Vagina (tissue), 2 donors: ENCODE results near the gene VSTM4. TPM values are rescaled to one million over a fixed set of nuclear protein-coding genes. Genes with fewer than 3 reads are reported as not detected.

Experiments used
- DNase-seq, 2 donors: peaks; one replicate each; pipeline ENCODE4 v3.0.0-alpha.2; 2017; ENCODE audit errors: extremely low spot score in 2 of 2
- H3K27ac ChIP-seq: fragments of 200-600 bp; sonication (generic); one replicate; pipeline ENCODE4 v1.5.1; 2019
- H3K27me3 ChIP-seq: fragments of 200-600 bp; sonication (generic); one replicate; pipeline ENCODE4 v1.5.1; 2019
- H3K36me3 ChIP-seq, 2 donors: fragments of 200-600 bp; sonication (generic); one replicate each; pipeline ENCODE4 v1.5.1; 2017 to 2019
- H3K4me1 ChIP-seq: fragments of 200-600 bp; sonication (generic); one replicate; pipeline ENCODE4 v1.5.1; 2019
- H3K4me3 ChIP-seq, 2 donors: fragments of 200-600 bp; sonication (generic); 1 replicate in 1 of 2; 2 replicates in 1 of 2; pipeline ENCODE4 v1.5.1; 2016 to 2019
- H3K9me3 ChIP-seq: fragments of 200-600 bp; sonication (generic); one replicate; pipeline ENCODE4 v1.5.1; 2019
- CTCF ChIP-seq, 3 experiments: fragments of 450-650 bp in 2 of 3; fragments of 200-600 bp in 1 of 3; sonication (generic) in 1 of 3; IDR thresholded peaks; one replicate each; pipeline ENCODE4 v1.5.1; 2017 to 2019; ENCODE audit warnings: antibody characterized with exemption in 3 of 3, mild to moderate bottlenecking in 2 of 3, moderate library complexity in 2 of 3
- POLR2A ChIP-seq, 2 donors: fragments of 450-650 bp; IDR thresholded peaks; one replicate each; pipeline ENCODE4 v1.6.1; 2017; ENCODE audit warnings: antibody characterized with exemption in 2 of 2, mild to moderate bottlenecking in 2 of 2, moderate library complexity in 2 of 2
- POLR2AphosphoS5 ChIP-seq, 2 donors: sonication (generic); formaldehyde crosslinking; IDR thresholded peaks; one replicate each; pipeline ENCODE4 v1.9.0; 2017; ENCODE audit warnings: antibody characterized with exemption in 2 of 2, mild to moderate bottlenecking in 2 of 2, low read depth in 1 of 2; ENCODE audit not compliant: insufficient read depth in 1 of 2
- intact Hi-C: fragments of 100-400 bp; cut with DNase I; formaldehyde crosslinking; loops from one replicate; pipeline ENCODE4 v1.15.1; 2023
- total RNA-seq: library from RNA; depleted of rRNA; stranded (reverse); fragments of >200 nt; gene quantifications from one replicate; pipeline ENCODE4 v1.2.3, GENCODE V29; 2016

Gene VSTM4
- total RNA-seq, 1 donor from 2014 or later = 14.0 TPM

- H3K27me3 ChIP-seq = no peaks in the 10 kb centered on the region
- peaks cover 16% of the 10 kb centered on the region for H3K4me1 ChIP-seq
- H3K27ac ChIP-seq = no peak overlapping the region
- no peaks in the 10 kb centered on the region for H3K36me3 ChIP-seq
- intact Hi-C loops = no loop called here
- DNase-seq = peak; percentile 14 to 25
- H3K4me3 ChIP-seq = no peak overlapping the region
- no peaks in the 10 kb centered on the region for H3K9me3 ChIP-seq
- no peak for TF ChIP-seq POLR2AphosphoS5 (IDR thresholded peaks at IDR 0.05; ENCODE audit: insufficient read depth in 1 of 2, low read depth in 1 of 2)
- TF ChIP-seq CTCF (IDR thresholded peaks at IDR 0.05) = no peak
- TF ChIP-seq POLR2A (IDR thresholded peaks at IDR 0.05) = no peak
Observed at GRCh38 chr10:49118430-49119074, 3.2 kb upstream of the VSTM4 start.

- intact Hi-C loops = no loop called here
- no peaks in the 10 kb centered on the region for H3K27me3 ChIP-seq
- no peaks in the 10 kb centered on the region for H3K9me3 ChIP-seq
- no peak overlapping the region for H3K4me3 ChIP-seq
- H3K36me3 ChIP-seq = no peaks in the 10 kb centered on the region
- DNase-seq = peak; percentile 58 to 71
- H3K27ac ChIP-seq = no peak overlapping the region
- no peak for TF ChIP-seq POLR2A (IDR thresholded peaks at IDR 0.05)
- H3K4me1 ChIP-seq = peaks cover 26% of the 10 kb centered on the region
Observed at GRCh38 chr10:49117376-49118070, 2.2 kb upstream of the VSTM4 start.

- Histone ChIP-seq H3K36me3 (no peaks in the 10 kb centered on the region), H3K4me3 (no peak overlapping the region), H3K27me3 (no peaks in the 10 kb centered on the region), H3K9me3 (no peaks in the 10 kb centered on the region), H3K27ac (no peak overlapping the region), H3K4me1 (peaks cover 34% of the 10 kb centered on the region)
- intact Hi-C loops = no loop called here
- DNase-seq = peak; percentile 81 to 93
- no peak for TF ChIP-seq CTCF (IDR thresholded peaks at IDR 0.05)
- no peak for TF ChIP-seq POLR2A (IDR thresholded peaks at IDR 0.05)
- no peak for TF ChIP-seq POLR2AphosphoS5 (IDR thresholded peaks at IDR 0.05; ENCODE audit: insufficient read depth in 1 of 2, low read depth in 1 of 2)
Observed at GRCh38 chr10:49116509-49117375, 1.4 kb upstream of the VSTM4 start.

GRCh38 chr10:49115796-49116508 is 630 bp upstream of the VSTM4 start:
- intact Hi-C loops = no loop called here
- TF ChIP-seq POLR2AphosphoS5 (IDR thresholded peaks at IDR 0.05; ENCODE audit: insufficient read depth in 1 of 2, low read depth in 1 of 2) (no peak), POLR2A (IDR thresholded peaks at IDR 0.05) (no peak), CTCF (IDR thresholded peaks at IDR 0.05) (no peak)
- peak overlapping the region; percentile 54 to 87 for H3K4me3 ChIP-seq
- DNase-seq = peak; percentile 82 to 94
- peak overlapping the region; percentile 69 for H3K27ac ChIP-seq
- H3K27me3 ChIP-seq = no peaks in the 10 kb centered on the region
- no peaks in the 10 kb centered on the region for H3K9me3 ChIP-seq
- H3K4me1 ChIP-seq = peaks cover 42% of the 10 kb centered on the region
- no peaks in the 10 kb centered on the region for H3K36me3 ChIP-seq

GRCh38 chr10:49114718-49115014 is 656 bp downstream of the VSTM4 start:
- H3K4me1 ChIP-seq = peaks cover 54% of the 10 kb centered on the region
- intact Hi-C loops = no loop called here

More at GRCh38 chr10:49114718-49115014, 656 bp downstream of the VSTM4 start:
- peak in 1 of 2 donors; percentile 88 for DNase-seq
- TF ChIP-seq POLR2AphosphoS5 (IDR thresholded peaks at IDR 0.05; ENCODE audit: insufficient read depth in 1 of 2, low read depth in 1 of 2) = peak in 1 of 2 donors; percentile 16
- no peak for TF ChIP-seq POLR2A (IDR thresholded peaks at IDR 0.05)
- no peak for TF ChIP-seq CTCF (IDR thresholded peaks at IDR 0.05)
- Histone ChIP-seq H3K4me3 (peak overlapping the region; percentile 54 to 87), H3K27ac (peak overlapping the region; percentile 86), H3K36me3 (no peaks in the 10 kb centered on the region), H3K9me3 (no peaks in the 10 kb centered on the region), H3K27me3 (no peaks in the 10 kb centered on the region)
